Right lobe of liver (tissue), 6 donors: Measurements from ENCODE around the gene FBXO31. TPM values are rescaled to one million over a fixed set of nuclear protein-coding genes. Genes with fewer than 3 reads are reported as not detected.

ENCODE experiments used
- ATAC-seq, 4 donors: fragments of 200-7000 bp; cut with Tn5 transposase; one replicate each; pipeline ENCODE4 v1.9.1; 2020; ENCODE audit warnings: mild to moderate bottlenecking in 4 of 4, moderate library complexity in 4 of 4
- DNase-seq, 3 donors: peaks; one replicate each; pipeline ENCODE4 v3.0.0-alpha.2; 2020
- H3K27ac ChIP-seq, 3 donors: fragments of 200-600 bp; one replicate each; pipeline ENCODE4 v1.8.0; 2022
- H3K27me3 ChIP-seq, 2 donors: fragments of 200-600 bp; one replicate each; pipeline ENCODE4 v1.8.0; 2022
- H3K36me3 ChIP-seq, 4 donors: fragments of 200-600 bp; sonication (generic) in 1 of 4; one replicate each; pipeline versions ENCODE4 v1.5.1 to v1.8.0; 2017 to 2022; ENCODE audit warnings: control low read depth in 1 of 4
- H3K4me1 ChIP-seq, 4 donors: fragments of 200-600 bp; sonication (generic) in 1 of 4; one replicate each; pipeline versions ENCODE4 v1.5.1 to v1.8.0; 2017 to 2022; ENCODE audit warnings: control low read depth in 1 of 4
- H3K4me3 ChIP-seq, 3 donors: fragments of 200-600 bp; one replicate each; pipeline ENCODE4 v1.8.0; 2022
- H3K9me3 ChIP-seq, 4 donors: fragments of 200-600 bp; sonication (generic) in 1 of 4; one replicate each; pipeline versions ENCODE4 v1.5.1 to v1.8.0; 2017 to 2022; ENCODE audit warnings: control low read depth in 1 of 4
- POLR2A ChIP-seq: fragments of 450-650 bp; IDR thresholded peaks from one replicate; pipeline ENCODE4 v1.6.1; 2017; ENCODE audit warnings: antibody characterized with exemption, mild to moderate bottlenecking
- WGBS: methylation state at CpG from one replicate; pipeline ENCODE4 v1.1.6; 2018; ENCODE audit warnings: low coverage, low lambda C conversion rate; ENCODE audit not compliant: insufficient coverage; ENCODE audit errors: missing lambda C conversion rate; 5-methylcytosine and 5-hydroxymethylcytosine counted together
- intact Hi-C, 2 donors: fragments of 100-400 bp; cut with DNase I; formaldehyde crosslinking; loops; one replicate each; pipeline versions ENCODE4 v1.11.2 to v1.14.1; 2022
- total RNA-seq, 6 experiments: library from RNA; depleted of rRNA in 2 of 6; stranded (reverse); fragments of >200 nt in 2 of 6; fragmentation: NEBNext Ultra II Directional in 3 of 6; extraction: Animal tissue kit (Norgen Biotek cat#: 25700) in 3 of 6; gene quantifications; one replicate each; pipeline versions ENCODE4 v1.1.0 to v1.2.4, GENCODE V29; 2016 to 2023
- TF ChIP-seq, protein P1 (sequence below), 4 donors: fragments of 200-600 bp in 3 of 4; fragments of 450-650 bp in 1 of 4; IDR thresholded peaks; one replicate each; pipeline versions ENCODE4 v1.5.1 to v1.8.0; 2016 to 2022; ENCODE audit warnings: antibody characterized with exemption in 4 of 4, mild to moderate bottlenecking in 2 of 4
- donor health status: DM: no; HTN: yes; CAD: no.
- donor health status: DM: no; HTN: no; CAD: no.
- donor health status: DM: no; HTN: no; CAD: no.
- donor health status: DM: no; HTN: yes; CAD: no.
- donor health status: DM: no; HTN: yes; CAD: no.

FBXO31 gene
- total RNA-seq, 6 experiments from 2014 or later: 20.6 to 56.9 (median 31.1) TPM

DNA sequence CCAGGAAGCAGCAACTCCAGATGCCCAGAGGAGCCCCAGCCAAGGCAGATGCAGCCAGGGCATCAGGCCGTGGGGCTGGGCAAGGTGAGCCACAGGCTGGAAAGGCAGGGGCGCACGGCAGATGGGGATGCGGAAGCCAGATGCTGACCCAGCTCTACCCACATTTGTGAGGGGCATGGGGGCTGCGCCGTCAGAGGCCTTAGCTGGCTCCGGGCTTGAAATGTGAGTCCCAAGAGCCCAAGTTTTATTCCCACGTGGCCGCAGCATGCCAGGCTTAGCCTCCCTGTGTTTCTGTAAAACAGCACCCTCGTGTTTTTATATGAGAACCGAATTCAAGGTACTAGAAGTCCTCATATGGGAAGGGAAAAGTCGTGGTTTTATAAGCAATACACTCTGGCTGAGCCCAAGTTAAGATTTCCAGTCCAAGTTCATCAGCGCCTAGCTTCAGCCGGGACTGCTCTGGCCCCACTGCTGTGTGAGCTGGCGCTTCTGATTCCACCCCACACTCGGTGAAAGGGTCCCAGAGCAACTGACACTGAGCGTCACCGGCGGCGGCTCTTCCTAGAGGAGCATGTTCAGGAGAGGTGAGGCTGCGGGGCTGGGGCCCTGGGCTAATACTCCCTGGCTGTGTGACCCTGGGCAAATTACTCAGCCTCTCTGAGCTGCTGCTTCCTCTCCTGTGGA is 59.7 kb downstream of the FBXO31 start:
- TF ChIP-seq, protein P1, sequence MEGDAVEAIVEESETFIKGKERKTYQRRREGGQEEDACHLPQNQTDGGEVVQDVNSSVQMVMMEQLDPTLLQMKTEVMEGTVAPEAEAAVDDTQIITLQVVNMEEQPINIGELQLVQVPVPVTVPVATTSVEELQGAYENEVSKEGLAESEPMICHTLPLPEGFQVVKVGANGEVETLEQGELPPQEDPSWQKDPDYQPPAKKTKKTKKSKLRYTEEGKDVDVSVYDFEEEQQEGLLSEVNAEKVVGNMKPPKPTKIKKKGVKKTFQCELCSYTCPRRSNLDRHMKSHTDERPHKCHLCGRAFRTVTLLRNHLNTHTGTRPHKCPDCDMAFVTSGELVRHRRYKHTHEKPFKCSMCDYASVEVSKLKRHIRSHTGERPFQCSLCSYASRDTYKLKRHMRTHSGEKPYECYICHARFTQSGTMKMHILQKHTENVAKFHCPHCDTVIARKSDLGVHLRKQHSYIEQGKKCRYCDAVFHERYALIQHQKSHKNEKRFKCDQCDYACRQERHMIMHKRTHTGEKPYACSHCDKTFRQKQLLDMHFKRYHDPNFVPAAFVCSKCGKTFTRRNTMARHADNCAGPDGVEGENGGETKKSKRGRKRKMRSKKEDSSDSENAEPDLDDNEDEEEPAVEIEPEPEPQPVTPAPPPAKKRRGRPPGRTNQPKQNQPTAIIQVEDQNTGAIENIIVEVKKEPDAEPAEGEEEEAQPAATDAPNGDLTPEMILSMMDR (IDR thresholded peaks at IDR 0.05): no peak
- no peak for TF ChIP-seq POLR2A
- H3K9me3 ChIP-seq: no peaks in the 10 kb centered on the region
- H3K27me3 ChIP-seq: no peaks in the 10 kb centered on the region
- no peak for ATAC-seq
- H3K36me3 ChIP-seq: peaks cover 0 to 5% (median 0%) of the 10 kb centered on the region in 4 donors
- WGBS: 74% methylated on average over 10 of the region's 21 CpGs
- no peak overlapping the region for H3K4me3 ChIP-seq
- no peak overlapping the region for H3K27ac ChIP-seq
- intact Hi-C loops: loop anchor here (10.0 kb wide), 1 partner anchor 51 kb away; no protein-coding TSS in a partner anchor
- H3K4me1 ChIP-seq: peaks cover 0 to under 1% (median 0%) of the 10 kb centered on the region in 4 donors
- DNase-seq: no peak

DNA sequence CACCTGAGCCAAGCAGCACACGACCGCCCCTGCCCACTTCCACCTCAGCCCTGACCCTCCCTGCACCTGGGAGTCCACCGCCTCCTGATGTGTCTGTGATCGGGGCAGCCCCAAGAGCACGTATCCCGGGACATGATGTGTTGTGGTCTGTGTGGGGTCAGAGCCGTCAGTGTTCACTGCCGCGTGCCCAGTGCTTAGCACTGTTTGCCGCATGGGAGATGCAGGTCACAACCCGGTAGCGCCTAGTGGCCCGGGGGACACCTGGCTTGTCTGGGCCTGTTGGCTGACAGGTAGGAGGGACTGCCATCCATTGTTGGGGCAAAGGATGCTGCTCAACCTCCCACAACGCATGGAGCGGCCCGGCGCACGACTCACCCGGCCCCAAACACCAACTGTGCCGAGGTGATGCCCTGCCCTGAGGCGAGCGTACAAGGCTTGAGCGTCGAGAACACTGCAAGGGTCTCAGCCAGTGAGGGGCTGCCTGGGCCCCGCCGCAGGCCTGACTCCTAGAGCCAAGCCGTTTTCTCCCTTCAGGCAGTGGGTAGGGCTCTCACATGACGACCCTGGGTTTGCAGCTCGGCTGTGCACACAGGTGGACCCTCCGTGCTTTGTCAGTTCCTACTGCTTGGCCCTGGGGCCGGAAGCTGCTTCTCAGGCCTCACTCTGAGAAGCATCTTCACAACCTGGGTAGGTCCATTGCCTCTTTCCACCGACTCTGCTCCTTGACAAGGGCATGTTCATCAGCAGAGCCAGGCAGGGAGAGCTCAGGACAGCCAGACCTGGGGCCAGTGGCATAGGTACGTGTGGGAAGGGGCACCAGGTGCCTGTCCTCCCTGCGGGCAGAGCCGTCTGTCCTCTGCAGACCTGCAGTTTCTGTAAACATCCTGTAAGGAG is 60.5 kb downstream of the FBXO31 start:
- intact Hi-C loops: loop anchor here (10.0 kb wide), 1 partner anchor 52 kb away; no protein-coding TSS in a partner anchor
- DNase-seq (peak in 1 of 3 donors; percentile 48), ATAC-seq (no peak)
- TF ChIP-seq, protein P1 (IDR thresholded peaks at IDR 0.05): no peak
- no peak for TF ChIP-seq POLR2A
- Histone ChIP-seq H3K27ac (no peak overlapping the region), H3K4me1 (peaks cover 0 to 8% (median 0%) of the 10 kb centered on the region in 4 donors), H3K36me3 (no peaks in the 10 kb centered on the region), H3K4me3 (no peak overlapping the region), H3K27me3 (no peaks in the 10 kb centered on the region), H3K9me3 (no peaks in the 10 kb centered on the region)
- WGBS: 78% methylated on average over 3 of the region's 35 CpGs

DNA sequence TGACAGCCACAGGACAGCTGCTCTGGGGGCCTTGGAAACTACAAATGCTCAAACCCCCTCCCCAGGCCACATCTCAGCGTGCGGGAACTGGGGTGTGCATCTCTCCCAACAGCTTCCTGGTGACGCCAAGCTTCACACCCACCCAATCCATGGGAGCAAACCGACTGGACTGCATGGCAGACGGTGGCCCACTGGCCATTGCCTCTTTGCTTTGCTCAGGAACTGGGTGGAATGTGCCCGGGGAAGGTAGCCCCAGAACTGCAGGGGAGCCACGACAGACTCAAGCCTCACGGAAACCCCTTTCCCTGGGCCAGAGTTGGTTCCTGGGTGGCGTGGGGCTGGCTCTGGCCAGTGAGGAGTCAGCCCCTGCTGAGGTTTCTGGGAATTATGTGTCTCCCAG is 61.2 kb downstream of the FBXO31 start:
- Histone ChIP-seq H3K4me1 (peaks cover 0 to 11% (median 0%) of the 10 kb centered on the region in 4 donors), H3K27ac (no peak overlapping the region), H3K4me3 (no peak overlapping the region), H3K27me3 (no peaks in the 10 kb centered on the region), H3K36me3 (no peaks in the 10 kb centered on the region), H3K9me3 (no peaks in the 10 kb centered on the region)
- ATAC-seq: no peak
- TF ChIP-seq, protein P1 (IDR thresholded peaks at IDR 0.05): no peak
- TF ChIP-seq POLR2A: no peak
- whole genome bisulfite sequencing: no CpG with 5 or more reads among the region's 9 CpGs
- intact Hi-C loops: loop anchor here (10.0 kb wide), 1 partner anchor 52 kb away; no protein-coding TSS in a partner anchor
- peak in 1 of 3 donors; percentile 42 for DNase-seq

DNA sequence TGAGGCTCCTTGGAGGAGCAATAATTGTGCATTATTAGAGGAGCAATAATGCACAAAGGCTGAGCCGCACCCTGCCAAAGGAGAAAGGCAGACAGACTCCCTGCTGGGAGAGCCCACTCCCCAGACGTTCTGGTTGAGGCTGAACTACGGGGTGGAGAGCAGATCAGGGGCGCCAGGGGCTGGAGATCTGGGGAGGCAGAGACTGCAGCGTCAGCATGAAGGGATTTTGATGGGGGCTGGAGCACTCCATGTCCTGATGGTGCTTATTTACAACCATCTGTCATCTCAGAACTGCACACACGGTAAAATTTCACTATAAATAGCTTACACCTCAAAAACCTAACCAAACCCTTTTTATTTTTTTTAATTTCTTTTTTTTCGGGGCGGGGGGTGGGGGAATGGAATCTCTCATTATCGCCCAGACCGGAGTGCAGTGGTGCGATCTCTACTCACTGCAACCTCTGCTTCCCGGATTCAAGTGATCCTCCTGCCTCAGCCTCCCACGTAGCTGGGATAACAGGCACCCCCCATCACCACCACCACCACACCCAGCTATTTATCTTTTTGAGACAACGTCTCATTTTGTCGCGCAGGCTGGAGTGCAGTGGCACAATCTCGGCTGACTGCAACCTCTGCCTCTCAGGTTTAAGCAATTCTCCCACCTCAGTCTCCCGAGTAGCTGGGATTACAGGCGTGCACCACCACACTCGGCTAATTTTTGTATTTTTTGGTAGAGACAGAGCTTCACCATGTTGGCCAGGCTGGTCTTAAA is 62.1 kb downstream of the FBXO31 start:
- Histone ChIP-seq H3K4me1 (peaks cover 0 to 11% (median 0%) of the 10 kb centered on the region in 4 donors), H3K4me3 (no peak overlapping the region), H3K27me3 (no peaks in the 10 kb centered on the region), H3K9me3 (no peaks in the 10 kb centered on the region), H3K27ac (no peak overlapping the region), H3K36me3 (no peaks in the 10 kb centered on the region)
- no peak for DNase-seq
- no peak for ATAC-seq
- TF ChIP-seq POLR2A: no peak
- TF ChIP-seq, protein P1 (IDR thresholded peaks at IDR 0.05): no peak
- WGBS: 82% methylated on average over 20 of the region's 20 CpGs
- intact Hi-C loops: loop anchor here (10.0 kb wide), 1 partner anchor 53 kb away; no protein-coding TSS in a partner anchor
